Measurements from ENCODE around the gene LHX2. TPM values are rescaled to one million over a fixed set of nuclear protein-coding genes. Genes with fewer than 3 reads are reported as not detected.

LHX2 gene
- total and polyA plus RNA-seq, 2 of the 13 experiments (the other 11 are each of a cell fraction or from before 2014, with no cell fraction given), result not detected

DNA sequence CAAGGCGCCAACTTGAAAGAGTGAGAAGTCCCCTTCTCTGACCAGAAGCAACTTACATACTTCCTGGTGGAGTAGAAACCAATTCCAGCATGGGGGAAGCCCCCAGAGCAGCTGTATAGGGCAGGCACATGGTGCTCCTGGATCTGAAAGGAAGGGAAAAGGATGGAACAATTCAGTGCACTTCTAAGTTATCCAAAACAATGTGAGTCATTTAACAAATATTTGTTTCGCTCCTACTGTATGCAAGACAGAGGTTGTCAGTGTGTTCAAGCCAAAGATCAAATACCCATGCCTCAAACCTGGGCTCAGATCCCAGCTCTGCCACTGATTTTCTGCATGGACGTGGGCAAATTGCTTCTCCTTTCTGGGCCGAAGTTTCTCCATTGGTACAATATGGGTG is 67.1 kb downstream of the LHX2 start (continued):
- TF ChIP-seq, protein P1, sequence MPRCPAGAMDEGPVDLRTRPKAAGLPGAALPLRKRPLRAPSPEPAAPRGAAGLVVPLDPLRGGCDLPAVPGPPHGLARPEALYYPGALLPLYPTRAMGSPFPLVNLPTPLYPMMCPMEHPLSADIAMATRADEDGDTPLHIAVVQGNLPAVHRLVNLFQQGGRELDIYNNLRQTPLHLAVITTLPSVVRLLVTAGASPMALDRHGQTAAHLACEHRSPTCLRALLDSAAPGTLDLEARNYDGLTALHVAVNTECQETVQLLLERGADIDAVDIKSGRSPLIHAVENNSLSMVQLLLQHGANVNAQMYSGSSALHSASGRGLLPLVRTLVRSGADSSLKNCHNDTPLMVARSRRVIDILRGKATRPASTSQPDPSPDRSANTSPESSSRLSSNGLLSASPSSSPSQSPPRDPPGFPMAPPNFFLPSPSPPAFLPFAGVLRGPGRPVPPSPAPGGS (CRISPR knock-in tag; IDR thresholded peaks at IDR 0.05), result no peak
- TF ChIP-seq, protein P2, sequence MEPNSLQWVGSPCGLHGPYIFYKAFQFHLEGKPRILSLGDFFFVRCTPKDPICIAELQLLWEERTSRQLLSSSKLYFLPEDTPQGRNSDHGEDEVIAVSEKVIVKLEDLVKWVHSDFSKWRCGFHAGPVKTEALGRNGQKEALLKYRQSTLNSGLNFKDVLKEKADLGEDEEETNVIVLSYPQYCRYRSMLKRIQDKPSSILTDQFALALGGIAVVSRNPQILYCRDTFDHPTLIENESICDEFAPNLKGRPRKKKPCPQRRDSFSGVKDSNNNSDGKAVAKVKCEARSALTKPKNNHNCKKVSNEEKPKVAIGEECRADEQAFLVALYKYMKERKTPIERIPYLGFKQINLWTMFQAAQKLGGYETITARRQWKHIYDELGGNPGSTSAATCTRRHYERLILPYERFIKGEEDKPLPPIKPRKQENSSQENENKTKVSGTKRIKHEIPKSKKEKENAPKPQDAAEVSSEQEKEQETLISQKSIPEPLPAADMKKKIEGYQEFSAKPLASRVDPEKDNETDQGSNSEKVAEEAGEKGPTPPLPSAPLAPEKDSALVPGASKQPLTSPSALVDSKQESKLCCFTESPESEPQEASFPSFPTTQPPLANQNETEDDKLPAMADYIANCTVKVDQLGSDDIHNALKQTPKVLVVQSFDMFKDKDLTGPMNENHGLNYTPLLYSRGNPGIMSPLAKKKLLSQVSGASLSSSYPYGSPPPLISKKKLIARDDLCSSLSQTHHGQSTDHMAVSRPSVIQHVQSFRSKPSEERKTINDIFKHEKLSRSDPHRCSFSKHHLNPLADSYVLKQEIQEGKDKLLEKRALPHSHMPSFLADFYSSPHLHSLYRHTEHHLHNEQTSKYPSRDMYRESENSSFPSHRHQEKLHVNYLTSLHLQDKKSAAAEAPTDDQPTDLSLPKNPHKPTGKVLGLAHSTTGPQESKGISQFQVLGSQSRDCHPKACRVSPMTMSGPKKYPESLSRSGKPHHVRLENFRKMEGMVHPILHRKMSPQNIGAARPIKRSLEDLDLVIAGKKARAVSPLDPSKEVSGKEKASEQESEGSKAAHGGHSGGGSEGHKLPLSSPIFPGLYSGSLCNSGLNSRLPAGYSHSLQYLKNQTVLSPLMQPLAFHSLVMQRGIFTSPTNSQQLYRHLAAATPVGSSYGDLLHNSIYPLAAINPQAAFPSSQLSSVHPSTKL (CRISPR knock-in tag; IDR thresholded peaks at IDR 0.05), result peak; percentile 37; the same call in 1 of the 2 replicates
- no peak for TF ChIP-seq ARID2 (CRISPR knock-in tag; IDR thresholded peaks at IDR 0.05; ENCODE audit: borderline replicate concordance)
- TF ChIP-seq ZNF460 (CRISPR knock-in tag; IDR thresholded peaks at IDR 0.05; ENCODE audit: borderline replicate concordance), result no peak
- peak; percentile 78 for TF ChIP-seq JUND (CRISPR knock-in tag; IDR thresholded peaks at IDR 0.05)
- no peak for TF ChIP-seq ZNF713 (CRISPR knock-in tag; IDR thresholded peaks at IDR 0.05)
- no peak for TF ChIP-seq SATB2 (CRISPR knock-in tag; IDR thresholded peaks at IDR 0.05)
- no peak for TF ChIP-seq MAF1 (CRISPR knock-in tag; IDR thresholded peaks at IDR 0.05; ENCODE audit: borderline replicate concordance)
- no peak for TF ChIP-seq ZNF446 (CRISPR knock-in tag; IDR thresholded peaks at IDR 0.05)
- TF ChIP-seq, protein P3, sequence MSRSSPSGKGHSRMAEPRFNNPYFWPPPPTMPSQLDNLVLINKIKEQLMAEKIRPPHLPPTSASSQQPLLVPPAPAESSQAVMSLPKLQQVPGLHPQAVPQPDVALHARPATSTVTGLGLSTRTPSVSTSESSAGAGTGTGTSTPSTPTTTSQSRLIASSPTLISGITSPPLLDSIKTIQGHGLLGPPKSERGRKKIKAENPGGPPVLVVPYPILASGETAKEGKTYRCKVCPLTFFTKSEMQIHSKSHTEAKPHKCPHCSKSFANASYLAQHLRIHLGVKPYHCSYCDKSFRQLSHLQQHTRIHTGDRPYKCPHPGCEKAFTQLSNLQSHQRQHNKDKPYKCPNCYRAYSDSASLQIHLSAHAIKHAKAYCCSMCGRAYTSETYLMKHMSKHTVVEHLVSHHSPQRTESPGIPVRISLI (CRISPR knock-in tag; IDR thresholded peaks at IDR 0.05; ENCODE audit: borderline replicate concordance), result no peak
- peak; percentile 36; the same call in 1 of the 2 replicates for TF ChIP-seq ZKSCAN8 (CRISPR knock-in tag; IDR thresholded peaks at IDR 0.05; ENCODE audit: borderline replicate concordance)
- TF ChIP-seq ZSCAN12 (CRISPR knock-in tag; IDR thresholded peaks at IDR 0.05), result no peak
- TF ChIP-seq, protein P4, sequence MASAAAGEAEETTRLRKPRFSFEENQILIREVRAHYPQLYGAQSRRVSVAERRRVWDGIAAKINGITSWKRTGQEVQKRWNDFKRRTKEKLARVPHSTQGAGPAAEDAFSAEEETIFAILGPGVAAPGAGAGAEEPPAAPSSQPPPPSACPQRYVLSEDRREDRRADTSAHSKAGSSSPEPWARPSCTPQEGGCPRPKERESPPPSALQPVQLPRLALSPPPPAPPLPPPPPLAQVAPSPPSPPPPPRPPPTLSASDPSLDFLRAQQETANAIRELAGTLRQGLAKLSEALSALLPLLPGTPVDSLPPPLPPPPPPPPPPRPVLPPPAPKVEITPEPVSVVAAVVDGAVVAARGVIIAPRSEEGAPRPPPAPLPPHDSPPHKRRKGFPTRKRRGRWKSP (CRISPR knock-in tag; IDR thresholded peaks at IDR 0.05), result no peak
- no peak for TF ChIP-seq ZNF644 (CRISPR knock-in tag; IDR thresholded peaks at IDR 0.05; ENCODE audit: low read depth)
- TF ChIP-seq ZNF260 (CRISPR knock-in tag; IDR thresholded peaks at IDR 0.05; ENCODE audit: borderline replicate concordance, low read depth), result no peak
- TF ChIP-seq KLF15 (CRISPR knock-in tag; IDR thresholded peaks at IDR 0.05; ENCODE audit: borderline replicate concordance), result no peak
- no peak for TF ChIP-seq ZBTB20 (CRISPR knock-in tag; IDR thresholded peaks at IDR 0.05; ENCODE audit: borderline replicate concordance, low read depth)

All from HepG2 (cell line).